ENCODE results near the gene SRL. TPM values are rescaled to one million over a fixed set of nuclear protein-coding genes. Genes with fewer than 3 reads are reported as not detected.
"Not testable (repeated sequence)": the region's sequence is repeated elsewhere in the genome, so short reads cannot be mapped to it uniquely, and the experiment has no call there.

SRL gene
- total and polyA plus RNA-seq, 5 experiments from 2014 or later, result not detected

DNA sequence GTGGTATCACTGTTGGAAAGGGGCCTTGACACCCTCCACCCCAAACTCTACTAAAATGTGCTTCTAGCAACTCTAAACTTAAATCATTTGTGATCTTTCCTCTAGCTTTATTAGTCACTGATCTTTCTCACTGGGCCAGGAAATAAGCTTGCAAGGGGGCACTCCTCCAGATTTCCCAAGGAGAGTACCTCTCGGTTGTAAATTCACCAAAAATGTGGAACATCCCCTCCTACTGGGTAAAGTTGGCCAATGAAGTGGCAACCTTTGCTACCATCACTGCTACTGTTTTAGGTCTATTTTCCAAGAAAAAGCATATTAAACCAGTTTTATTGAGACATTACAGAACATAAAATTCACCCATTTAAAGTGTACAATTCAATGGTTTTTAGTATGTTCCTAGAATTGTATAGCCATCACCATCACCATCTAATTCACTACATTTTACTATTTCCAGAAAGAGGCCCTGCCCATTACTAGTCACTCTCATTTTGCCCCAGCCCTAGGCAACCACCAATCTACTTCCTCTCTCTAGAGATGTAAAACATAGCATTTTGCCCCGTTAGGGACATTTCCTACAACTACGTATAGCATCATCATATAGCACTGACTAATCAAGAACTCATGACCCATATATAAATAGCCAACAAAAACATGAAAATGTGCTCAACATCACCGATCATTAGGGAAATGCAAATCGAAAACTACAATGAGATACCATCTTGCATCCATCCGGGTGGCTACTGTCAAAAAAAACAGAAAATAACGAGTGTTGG lies 81.0 kb downstream of the SRL start:
- Mint-ChIP-seq H3K36me3 (no peaks in the 10 kb centered on the region), H3K27me3 (peaks cover 0 to 2% (median 0%) of the 10 kb centered on the region in 5 donors), H3K27ac (no peak overlapping the region), H3K4me1 (peaks cover 0 to 1% (median 0%) of the 10 kb centered on the region in 4 donors), H3K4me3 (no peak overlapping the region), H3K9me3 (peaks cover 0 to 4% (median 0%) of the 10 kb centered on the region in 9 donors)
- ATAC-seq, result no peak
- POLR2A ChIA-PET, result no interaction called here
- no peak for DNase-seq

DNA sequence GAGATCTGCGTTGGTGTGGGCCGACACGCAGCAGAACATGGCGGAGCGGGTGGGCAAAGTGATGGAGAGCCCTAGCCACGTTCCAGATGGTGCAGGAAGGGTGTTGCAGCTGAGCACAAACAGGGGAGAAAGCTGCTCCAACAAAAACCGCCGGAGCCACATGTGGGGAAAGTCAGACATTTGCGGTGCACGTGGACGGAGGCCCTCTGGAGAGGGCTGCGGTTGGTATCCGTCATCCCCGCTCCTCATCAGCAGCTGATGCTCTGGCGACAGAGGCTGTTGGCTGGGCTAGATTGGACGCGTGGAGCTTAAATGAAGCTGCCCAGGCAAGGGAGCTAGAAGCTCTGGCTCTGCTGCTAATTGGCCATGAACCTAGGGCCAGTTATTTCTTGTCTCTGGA lies 82.2 kb downstream of the SRL start:
- Mint-ChIP-seq H3K27ac (peak overlapping the region in 1 of 10 donors; percentile 37), H3K9me3 (peaks cover 0 to 4% (median 0%) of the 10 kb centered on the region in 9 donors), H3K4me1 (peaks cover 0 to 1% (median 0%) of the 10 kb centered on the region in 4 donors), H3K4me3 (no peak overlapping the region), H3K27me3 (peaks cover 0 to 3% (median 0%) of the 10 kb centered on the region in 5 donors), H3K36me3 (no peaks in the 10 kb centered on the region)
- ATAC-seq, result no peak
- no peak for DNase-seq
- POLR2A ChIA-PET, result no interaction called here

DNA sequence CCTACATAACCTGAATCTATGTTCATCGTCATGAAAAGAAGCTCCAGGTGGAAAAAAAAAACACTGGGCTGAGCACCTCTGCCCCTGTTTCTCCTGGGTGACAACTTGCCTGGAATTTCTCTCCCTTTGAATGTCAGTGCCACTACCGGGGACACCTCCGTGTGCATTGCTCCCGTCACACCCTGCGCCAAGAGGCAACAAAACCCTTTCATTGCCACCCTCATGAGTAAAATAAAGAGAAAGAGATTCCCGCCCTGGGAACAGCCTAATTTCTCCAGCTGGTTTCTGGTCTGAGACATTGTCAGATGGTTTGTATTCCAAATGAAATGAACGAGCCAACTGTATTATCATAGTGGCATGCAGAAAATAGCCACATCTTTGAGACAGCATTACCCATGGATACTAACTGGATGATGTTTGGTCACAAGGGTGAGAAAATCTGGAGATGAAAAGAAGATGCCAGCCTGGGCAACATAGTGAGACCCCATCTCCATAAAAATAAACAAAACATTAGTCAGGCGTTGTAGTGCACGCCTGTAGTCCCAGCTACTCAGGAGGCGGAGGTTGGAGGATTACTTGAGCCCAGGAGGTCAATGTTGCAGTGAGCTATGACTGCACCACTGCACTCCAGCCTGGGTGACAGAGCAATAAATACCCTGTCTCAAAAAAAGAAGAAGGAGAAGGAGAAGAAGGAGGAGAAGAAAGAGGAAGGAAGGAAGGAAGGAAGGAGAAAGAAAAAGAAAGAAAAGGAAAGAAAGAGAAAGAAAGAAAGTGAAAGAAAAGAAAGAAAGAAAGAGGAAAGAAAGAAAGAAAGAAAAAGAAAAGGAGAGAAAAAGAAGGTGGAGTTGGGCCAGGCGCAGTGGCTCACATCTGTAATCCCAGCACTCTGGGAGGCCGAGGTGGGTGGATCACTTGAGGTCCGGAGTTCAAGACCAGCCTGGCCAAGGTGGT lies 83.5 kb downstream of the SRL start:
- Mint-ChIP-seq H3K4me3 (no peak overlapping the region), H3K27me3 (peaks cover 0 to 3% (median 0%) of the 10 kb centered on the region in 5 donors), H3K27ac (peak overlapping the region in 1 of 10 donors; percentile 11), H3K4me1 (no peaks in the 10 kb centered on the region), H3K9me3 (peaks cover 0 to 4% (median 0%) of the 10 kb centered on the region in 9 donors), H3K36me3 (no peaks in the 10 kb centered on the region)
- ATAC-seq (no peak), DNase-seq (no peak)
- POLR2A ChIA-PET, result no interaction called here

DNA sequence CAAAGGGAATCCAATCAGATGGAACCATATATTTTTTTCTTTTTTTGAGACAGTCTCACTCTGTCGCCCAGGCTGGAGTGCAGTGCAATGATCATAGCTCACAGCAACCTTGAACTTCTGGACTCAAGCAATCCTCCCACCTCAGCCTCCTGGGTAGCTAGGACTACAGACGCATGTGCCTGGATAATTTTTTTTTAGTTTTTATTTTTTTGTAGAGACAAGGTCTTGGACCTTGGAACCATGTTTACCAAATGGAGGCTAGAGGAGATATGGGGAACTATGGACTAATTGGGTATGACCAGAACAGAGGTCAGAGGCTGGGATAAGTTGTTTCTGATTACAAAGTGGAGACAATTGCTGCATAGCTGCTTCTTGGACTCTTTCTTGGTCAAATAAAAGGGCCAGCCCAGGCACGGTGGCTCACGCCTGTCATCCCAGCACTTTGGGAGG lies 84.5 kb downstream of the SRL start:
- H3K36me3 Mint-ChIP-seq, result no peaks in the 10 kb centered on the region
- ATAC-seq, result no peak
- POLR2A ChIA-PET, result no interaction called here
- H3K27ac Mint-ChIP-seq, result peak overlapping the region in 1 of 10 donors; percentile 71
- peaks cover 0 to 3% (median 0%) of the 10 kb centered on the region in 5 donors for H3K27me3 Mint-ChIP-seq
- DNase-seq, result no peak
- no peak overlapping the region for H3K4me3 Mint-ChIP-seq
- H3K4me1 Mint-ChIP-seq, result no peaks in the 10 kb centered on the region
- peaks cover 0 to 4% (median 0%) of the 10 kb centered on the region in 9 donors for H3K9me3 Mint-ChIP-seq

DNA sequence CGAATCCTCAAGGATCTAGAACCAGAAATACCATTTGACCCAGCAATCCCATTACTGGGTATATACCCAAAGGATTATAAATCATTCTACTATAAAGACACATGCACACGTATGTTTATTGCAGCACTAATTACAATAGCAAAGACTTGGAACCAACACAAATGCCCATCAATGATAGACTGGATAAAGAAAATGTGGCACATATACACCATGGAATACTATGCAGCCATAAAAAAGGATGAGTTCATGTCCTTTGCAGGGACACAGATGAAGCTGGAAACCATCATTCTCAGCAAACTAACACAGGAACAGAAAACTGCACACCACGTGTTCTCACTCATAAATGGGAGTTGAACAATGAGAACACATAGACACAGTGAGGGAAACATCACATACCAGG lies 85.4 kb downstream of the SRL start:
- H3K36me3 Mint-ChIP-seq, H3K4me3 Mint-ChIP-seq, POLR2A ChIA-PET, H3K9me3 Mint-ChIP-seq, H3K4me1 Mint-ChIP-seq, DNase-seq, H3K27ac Mint-ChIP-seq, H3K27me3 Mint-ChIP-seq, ATAC-seq: not testable (repeated sequence)

DNA sequence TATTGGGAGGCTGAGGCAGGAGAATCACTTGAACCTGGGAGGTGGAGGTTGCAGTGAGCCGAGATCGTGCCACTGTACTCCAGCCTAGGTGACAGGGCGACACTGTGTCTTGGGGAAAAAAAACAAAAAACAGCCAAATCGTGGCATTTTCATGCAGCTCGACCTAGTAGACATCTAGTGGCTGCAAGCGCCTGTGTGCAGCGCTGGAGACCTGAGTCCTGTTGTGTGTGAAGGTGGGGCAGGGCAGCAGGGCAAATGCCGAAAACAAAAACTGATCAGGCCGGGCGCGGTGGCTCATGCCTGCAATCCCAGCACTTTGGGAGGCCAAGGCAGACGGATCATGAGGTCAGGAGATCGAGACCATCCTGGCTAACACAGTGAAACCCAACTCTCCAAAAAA lies 88.5 kb downstream of the SRL start:
- peak overlapping the region in 1 of 10 donors; percentile 52 for H3K27ac Mint-ChIP-seq
- H3K36me3 Mint-ChIP-seq, DNase-seq, POLR2A ChIA-PET, ATAC-seq, H3K4me1 Mint-ChIP-seq, H3K9me3 Mint-ChIP-seq, H3K27me3 Mint-ChIP-seq, H3K4me3 Mint-ChIP-seq: not testable (repeated sequence)

DNA sequence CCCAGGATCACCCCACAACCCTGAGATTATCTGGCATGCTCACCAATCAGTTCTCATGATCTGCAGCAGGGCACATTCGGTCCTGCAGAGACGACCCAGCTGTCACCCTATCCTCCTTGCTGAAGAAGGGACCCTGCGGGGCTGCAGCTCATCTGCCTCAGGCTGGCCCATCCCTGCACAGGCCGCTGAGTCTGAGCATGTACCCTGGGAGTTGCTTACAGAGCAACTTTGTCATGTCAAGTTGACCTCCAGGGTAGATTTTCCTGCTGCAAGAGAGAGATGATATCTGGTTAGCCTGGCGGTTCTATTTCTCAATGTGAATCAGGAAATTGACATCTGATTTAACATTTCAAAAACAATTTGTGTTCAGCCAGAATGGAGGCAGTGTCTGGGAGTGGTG lies 89.6 kb downstream of the SRL start:
- Mint-ChIP-seq H3K27me3 (peaks cover 0 to 3% (median under 1%) of the 10 kb centered on the region in 5 donors), H3K36me3 (no peaks in the 10 kb centered on the region), H3K27ac (no peak overlapping the region), H3K4me3 (no peak overlapping the region), H3K9me3 (peaks cover 0 to 4% (median 0%) of the 10 kb centered on the region in 9 donors), H3K4me1 (no peaks in the 10 kb centered on the region)
- no peak for ATAC-seq
- POLR2A ChIA-PET, result no interaction called here
- DNase-seq, result no peak

DNA sequence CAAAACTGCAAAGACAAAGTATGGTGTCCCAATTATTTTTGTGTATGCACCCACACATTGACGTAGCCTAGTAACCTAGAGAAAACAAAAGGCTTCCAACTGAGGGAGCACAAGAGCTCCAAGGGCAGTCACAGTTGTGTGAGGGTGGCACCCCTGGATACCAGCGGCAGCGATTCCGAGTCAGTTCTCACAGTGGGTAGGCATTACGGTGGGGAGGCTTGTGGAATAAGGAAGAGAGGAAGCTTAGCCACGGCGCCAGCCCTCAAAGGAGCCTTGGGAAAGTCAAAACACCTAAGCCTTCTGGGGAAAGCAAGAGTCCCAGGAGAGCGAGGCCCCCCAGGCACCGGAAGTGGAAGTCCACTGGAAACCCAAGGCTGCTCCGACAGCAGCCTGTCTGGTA lies 94.6 kb downstream of the SRL start:
- ATAC-seq (no peak), DNase-seq (no peak)
- Mint-ChIP-seq H3K4me1 (peaks cover 0 to 8% (median 3%) of the 10 kb centered on the region in 4 donors), H3K27me3 (peaks cover 0 to 3% (median 0%) of the 10 kb centered on the region in 5 donors), H3K36me3 (no peaks in the 10 kb centered on the region), H3K4me3 (no peak overlapping the region), H3K27ac (peak overlapping the region in 1 of 10 donors; percentile 53), H3K9me3 (no peaks in the 10 kb centered on the region)
- POLR2A ChIA-PET, result no interaction called here

GRCh38 chr16:4142268-4142667 lies 99.6 kb downstream of the SRL start:
- Mint-ChIP-seq H3K9me3 (peaks cover 0 to 2% (median 0%) of the 10 kb centered on the region in 9 donors), H3K36me3 (no peaks in the 10 kb centered on the region), H3K27ac (peak overlapping the region in 4 of 10 donors; percentile 24 to 60 (median 44)), H3K4me1 (peaks cover 0 to 10% (median 5%) of the 10 kb centered on the region in 4 donors), H3K27me3 (peaks cover 0 to 9% (median 3%) of the 10 kb centered on the region in 5 donors), H3K4me3 (no peak overlapping the region)
- peak in 1 of 2 donors; percentile 77 for ATAC-seq
- POLR2A ChIA-PET, result no interaction called here
- DNase-seq, result peak in 7 of 10 donors; percentile 1 to 60 (median 23)

- Mint-ChIP-seq H3K27me3 (peaks cover 0 to 9% (median 3%) of the 10 kb centered on the region in 5 donors), H3K27ac (no peak overlapping the region), H3K9me3 (peaks cover 0 to 2% (median 0%) of the 10 kb centered on the region in 9 donors), H3K36me3 (no peaks in the 10 kb centered on the region), H3K4me3 (no peak overlapping the region), H3K4me1 (peaks cover 0 to 10% (median 6%) of the 10 kb centered on the region in 4 donors)
- POLR2A ChIA-PET, result no interaction called here
- ATAC-seq (no peak), DNase-seq (no peak)
Observed at GRCh38 chr16:4141604-4142003, 100.3 kb downstream of the SRL start.

DNA sequence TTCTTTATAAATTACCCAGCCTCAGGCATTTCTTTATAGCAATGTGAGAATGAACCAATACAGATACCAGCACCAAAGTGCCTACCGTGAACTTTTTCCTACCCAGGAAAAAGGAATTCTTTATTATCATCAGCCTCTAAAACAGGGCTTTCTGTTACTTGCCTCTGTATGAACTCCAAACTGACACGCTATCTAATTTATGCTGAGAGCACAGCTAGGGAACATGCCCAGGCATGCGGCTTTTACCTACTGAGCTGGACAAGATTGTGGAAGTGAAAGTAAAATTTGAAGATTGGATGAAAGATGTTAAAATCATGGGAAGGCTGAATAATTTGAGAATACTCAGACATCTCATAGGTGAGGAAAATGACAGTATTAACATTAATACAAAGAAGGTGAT lies 101.2 kb downstream of the SRL start:
- Mint-ChIP-seq H3K36me3 (no peaks in the 10 kb centered on the region), H3K4me3 (no peak overlapping the region), H3K4me1 (peaks cover 0 to 10% (median 7%) of the 10 kb centered on the region in 4 donors), H3K9me3 (peaks cover 0 to 2% (median 0%) of the 10 kb centered on the region in 9 donors), H3K27ac (no peak overlapping the region), H3K27me3 (peaks cover 3 to 9% (median 6%) of the 10 kb centered on the region in 5 donors)
- no peak for ATAC-seq
- POLR2A ChIA-PET, result no interaction called here
- DNase-seq, result no peak

DNA sequence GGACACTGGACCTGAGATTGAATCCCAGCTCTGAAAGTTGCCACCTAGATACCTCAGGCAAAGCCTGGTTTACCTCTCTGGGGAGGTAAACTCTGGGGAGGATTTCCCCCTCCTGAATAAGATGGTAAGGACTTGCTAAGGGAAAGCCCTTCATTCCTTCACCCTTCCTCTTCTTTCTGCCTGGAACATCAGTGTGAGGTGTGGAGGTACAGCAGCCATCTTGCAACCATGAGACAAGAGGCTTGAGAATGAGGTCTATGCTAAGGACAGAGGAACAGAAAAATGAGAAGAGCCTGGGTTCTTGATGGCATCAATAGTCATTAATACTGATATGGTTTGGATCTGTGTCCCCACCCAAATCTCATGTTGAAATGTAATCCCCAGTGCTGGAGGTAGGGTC lies 101.9 kb downstream of the SRL start:
- POLR2A ChIA-PET, result no interaction called here

More for the DNA sequence above, 101.9 kb downstream of the SRL start:
- Mint-ChIP-seq H3K9me3 (peaks cover 0 to 2% (median 0%) of the 10 kb centered on the region in 9 donors), H3K27me3 (peaks cover 3 to 13% (median 8%) of the 10 kb centered on the region in 5 donors), H3K36me3 (no peaks in the 10 kb centered on the region), H3K4me3 (no peak overlapping the region), H3K27ac (no peak overlapping the region), H3K4me1 (peaks cover 0 to 10% (median 7%) of the 10 kb centered on the region in 4 donors)
- ATAC-seq (no peak), DNase-seq (no peak)
